Stomach smooth muscle (tissue), 2 donors: Measurements from ENCODE around the gene FN1.

Experiments used
- H3K27ac ChIP-seq: one replicate; pipeline ENCODE4 v1.7.0; 2013; ENCODE audit warnings: mild to moderate bottlenecking, low read length, inconsistent platforms
- H3K27me3 ChIP-seq, 2 donors: one replicate each; pipeline ENCODE4 v1.7.0; 2013; ENCODE audit warnings: low read length in 2 of 2; ENCODE audit not compliant: insufficient read depth in 2 of 2, control insufficient read depth in 1 of 2
- H3K36me3 ChIP-seq, 2 donors: one replicate each; pipeline ENCODE4 v1.7.0; 2013; ENCODE audit warnings: low read length in 2 of 2; ENCODE audit not compliant: control insufficient read depth in 2 of 2, insufficient read depth in 2 of 2
- H3K4me1 ChIP-seq: one replicate; pipeline ENCODE4 v1.7.0; 2013; ENCODE audit warnings: low read length; ENCODE audit not compliant: control insufficient read depth, insufficient read depth
- H3K4me3 ChIP-seq, 2 donors: one replicate each; pipeline ENCODE4 v1.7.0; 2013; ENCODE audit warnings: low read length in 2 of 2
- H3K9ac ChIP-seq, 2 donors: one replicate each; pipeline ENCODE4 v1.7.0; 2013; ENCODE audit warnings: low read length in 2 of 2, mild to moderate bottlenecking in 1 of 2
- H3K9me3 ChIP-seq, 2 donors: one replicate each; pipeline ENCODE4 v1.7.0; 2013; ENCODE audit warnings: low read length in 2 of 2; ENCODE audit not compliant: control insufficient read depth in 2 of 2
- donor health status: healthy.
- donor health status: Pancreatic carcinoma.

Gene FN1

GRCh38 chr2:215419769-215420470 lies 15.9 kb downstream of the FN1 start:
- Histone ChIP-seq H3K9me3 (no peaks in the 10 kb centered on the region), H3K9ac (no peak overlapping the region), H3K4me1 (peaks cover 9% of the 10 kb centered on the region), H3K27me3 (no peaks in the 10 kb centered on the region), H3K27ac (no peak overlapping the region), H3K36me3 (peaks cover 47 to 58% of the 10 kb centered on the region in 2 donors), H3K4me3 (no peak overlapping the region)

- H3K36me3 ChIP-seq = peaks cover 47 to 57% of the 10 kb centered on the region in 2 donors
- H3K9me3 ChIP-seq = no peaks in the 10 kb centered on the region
- no peaks in the 10 kb centered on the region for H3K27me3 ChIP-seq
- no peak overlapping the region for H3K9ac ChIP-seq
- H3K27ac ChIP-seq = peak overlapping the region; percentile 37
- no peak overlapping the region for H3K4me3 ChIP-seq
- peaks cover 9% of the 10 kb centered on the region for H3K4me1 ChIP-seq
Observed at GRCh38 chr2:215419113-215419512, 16.8 kb downstream of the FN1 start.

- H3K9ac ChIP-seq = no peak overlapping the region
- H3K27ac ChIP-seq = peak overlapping the region; percentile 37
Observed at GRCh38 chr2:215418064-215418963, 17.6 kb downstream of the FN1 start.

DNA sequence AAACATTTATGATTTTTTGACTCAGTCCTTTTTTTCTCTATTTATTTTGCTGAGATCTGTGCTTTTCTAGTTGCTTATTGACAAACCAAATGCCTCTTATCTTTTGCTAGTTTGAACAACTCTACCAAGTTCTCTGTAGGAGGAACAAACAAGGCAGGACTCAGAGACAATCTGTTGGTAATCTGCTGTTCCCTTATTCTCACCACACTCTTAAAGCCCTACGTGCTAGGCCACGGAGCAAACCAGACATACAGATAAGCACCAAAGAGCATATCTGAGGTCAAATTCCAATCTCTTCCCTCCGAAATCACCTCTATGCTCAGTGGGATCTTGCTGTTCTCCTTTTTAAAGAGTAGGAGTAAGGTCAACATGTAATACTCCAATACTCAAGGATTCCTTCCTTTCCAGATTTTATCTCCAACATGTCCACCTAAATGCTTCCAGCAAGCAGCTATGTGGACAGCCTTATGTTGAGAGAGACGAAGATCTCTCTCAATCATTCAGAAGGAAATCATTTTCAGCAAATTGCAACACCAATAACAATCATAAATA lies 18.4 kb downstream of the FN1 start:
- Histone ChIP-seq H3K9me3 (no peaks in the 10 kb centered on the region), H3K27ac (peak overlapping the region; percentile 43), H3K27me3 (no peaks in the 10 kb centered on the region), H3K9ac (no peak overlapping the region), H3K36me3 (peaks cover 48 to 57% of the 10 kb centered on the region in 2 donors), H3K4me3 (no peak overlapping the region), H3K4me1 (peaks cover 9% of the 10 kb centered on the region)

More at GRCh38 chr2:215418064-215418963, 17.6 kb downstream of the FN1 start:
- no peaks in the 10 kb centered on the region for H3K27me3 ChIP-seq
- peaks cover 9% of the 10 kb centered on the region for H3K4me1 ChIP-seq
- H3K36me3 ChIP-seq = peaks cover 48 to 57% of the 10 kb centered on the region in 2 donors
- H3K4me3 ChIP-seq = no peak overlapping the region
- no peaks in the 10 kb centered on the region for H3K9me3 ChIP-seq

DNA sequence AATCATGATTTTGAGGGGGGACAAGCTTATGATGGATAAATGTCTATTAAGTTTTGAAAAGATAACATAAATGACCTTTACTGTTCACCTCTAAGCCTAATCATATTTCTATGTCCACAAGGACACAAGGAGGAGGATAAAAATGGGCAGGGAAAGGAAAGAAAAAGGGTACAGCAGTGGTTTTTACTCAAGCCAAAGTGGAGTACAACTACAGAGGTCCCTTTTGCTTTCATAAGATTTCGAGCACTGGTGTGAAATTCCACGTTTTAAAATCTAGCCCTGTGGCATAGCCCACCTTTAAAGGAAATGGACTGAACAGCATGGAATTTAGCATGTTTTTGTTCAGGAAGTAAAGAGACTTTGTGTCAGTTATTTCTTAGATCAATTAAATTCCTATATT lies 19.2 kb downstream of the FN1 start:
- Histone ChIP-seq H3K9ac (no peak overlapping the region), H3K27ac (no peak overlapping the region), H3K36me3 (peaks cover 44 to 48% of the 10 kb centered on the region in 2 donors), H3K27me3 (no peaks in the 10 kb centered on the region), H3K4me1 (peaks cover 3% of the 10 kb centered on the region), H3K4me3 (no peak overlapping the region), H3K9me3 (no peaks in the 10 kb centered on the region)

DNA sequence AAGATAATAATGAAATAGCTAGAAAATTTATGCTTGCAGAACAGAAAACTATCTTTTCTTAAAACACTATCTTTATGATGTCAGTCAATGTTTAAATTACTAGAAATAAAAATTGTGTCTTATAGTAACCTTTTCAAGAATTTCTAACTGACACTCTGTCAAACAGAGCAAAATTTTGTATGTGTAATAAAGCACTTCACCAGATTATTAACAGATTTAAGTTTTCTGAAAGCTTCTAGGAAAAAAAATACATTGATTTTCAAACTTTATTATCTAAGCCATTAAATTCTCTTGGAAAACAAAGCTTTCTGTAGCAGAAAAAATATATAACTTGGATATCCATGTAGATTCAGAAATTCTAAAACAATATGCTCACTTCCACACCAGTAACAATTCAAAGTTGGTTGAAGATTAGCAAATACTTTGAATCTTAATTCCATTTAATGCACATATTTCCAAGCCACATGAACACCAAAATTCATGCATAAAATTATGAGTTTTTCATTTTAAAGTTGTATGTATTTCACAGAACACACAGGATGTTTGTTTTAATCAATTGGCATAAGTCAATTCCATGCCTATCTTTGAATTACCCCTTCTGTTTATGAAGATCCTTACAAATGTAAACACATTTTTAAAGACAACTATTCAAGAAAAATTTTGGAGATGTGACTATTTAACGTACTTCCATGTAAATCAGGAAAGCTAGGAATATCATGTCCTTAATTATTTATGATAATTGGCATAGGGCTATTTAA lies 19.9 kb downstream of the FN1 start:
- Histone ChIP-seq H3K4me3 (no peak overlapping the region), H3K36me3 (peaks cover 38 to 42% of the 10 kb centered on the region in 2 donors), H3K9me3 (no peaks in the 10 kb centered on the region), H3K27me3 (no peaks in the 10 kb centered on the region), H3K27ac (no peak overlapping the region), H3K9ac (no peak overlapping the region), H3K4me1 (peaks cover 3% of the 10 kb centered on the region)

DNA sequence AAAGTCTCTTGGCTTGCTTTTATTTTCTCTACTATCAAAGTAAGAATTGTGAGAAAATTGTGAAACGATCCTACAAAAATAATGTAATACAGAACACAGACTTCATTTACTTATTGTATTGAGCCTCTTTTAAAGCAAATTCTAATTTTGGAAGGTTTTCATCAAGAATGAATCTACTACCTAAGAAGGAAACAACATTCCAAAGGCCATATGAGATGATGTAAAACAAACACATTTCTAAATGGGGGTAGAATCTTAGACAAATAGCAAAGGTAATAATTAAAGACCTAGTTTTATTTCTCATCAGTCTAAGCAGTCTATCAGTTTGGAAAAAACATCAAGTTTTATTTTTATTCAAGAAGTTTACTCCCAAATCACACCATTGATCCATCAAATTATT lies 20.6 kb downstream of the FN1 start:
- Histone ChIP-seq H3K4me1 (peaks cover 3% of the 10 kb centered on the region), H3K27ac (no peak overlapping the region), H3K4me3 (no peak overlapping the region), H3K36me3 (peaks cover 36 to 43% of the 10 kb centered on the region in 2 donors), H3K9me3 (no peaks in the 10 kb centered on the region), H3K27me3 (no peaks in the 10 kb centered on the region), H3K9ac (no peak overlapping the region)

- Histone ChIP-seq H3K27ac (no peak overlapping the region), H3K4me3 (no peak overlapping the region), H3K9ac (no peak overlapping the region), H3K9me3 (no peaks in the 10 kb centered on the region), H3K27me3 (no peaks in the 10 kb centered on the region), H3K36me3 (peaks cover 41 to 46% of the 10 kb centered on the region in 2 donors), H3K4me1 (peaks cover 3% of the 10 kb centered on the region)
Observed at GRCh38 chr2:215414674-215415073, 21.2 kb downstream of the FN1 start.

- Histone ChIP-seq H3K9me3 (no peaks in the 10 kb centered on the region), H3K4me1 (peaks cover under 1% of the 10 kb centered on the region), H3K36me3 (peaks cover 45 to 51% of the 10 kb centered on the region in 2 donors), H3K27me3 (no peaks in the 10 kb centered on the region), H3K27ac (no peak overlapping the region), H3K4me3 (no peak overlapping the region), H3K9ac (no peak overlapping the region)
Observed at GRCh38 chr2:215413974-215414373, 21.9 kb downstream of the FN1 start.

DNA sequence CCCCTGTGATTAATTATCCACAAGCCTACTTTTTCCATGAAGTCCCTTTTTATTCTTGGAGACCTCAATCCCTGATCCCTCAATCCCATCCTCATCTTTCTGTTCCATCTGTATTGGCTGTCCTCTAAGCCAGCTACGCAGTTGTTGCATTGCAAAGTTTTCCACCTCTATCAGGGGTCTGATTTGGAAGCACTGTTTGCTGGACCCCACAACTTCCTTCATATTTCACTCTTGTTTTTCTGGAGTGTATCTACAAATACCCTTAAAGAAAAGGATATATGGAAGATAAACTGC lies 22.4 kb downstream of the FN1 start:
- peaks cover 47 to 53% of the 10 kb centered on the region in 2 donors for H3K36me3 ChIP-seq
- H3K27ac ChIP-seq = no peak overlapping the region
- no peaks in the 10 kb centered on the region for H3K4me1 ChIP-seq

More for the DNA sequence above, 22.4 kb downstream of the FN1 start:
- Histone ChIP-seq H3K9ac (no peak overlapping the region), H3K9me3 (no peaks in the 10 kb centered on the region), H3K27me3 (no peaks in the 10 kb centered on the region), H3K4me3 (no peak overlapping the region)
